SK-N-SH (cell line): ENCODE results near the gene PLPPR5.
A peak's percentile ranks its signal among the peaks of the same experiment; 100 is the strongest.

ENCODE experiments used
- EZH2phosphoT487 ChIP-seq: fragments of 200-600 bp; sonication (generic); IDR thresholded peaks from 2 replicates; pipeline ENCODE4 v1.6.1; 2017; ENCODE audit warnings: low read depth, mixed run types, mild to moderate bottlenecking, antibody characterized with exemption, moderate library complexity, borderline replicate concordance
- NRF1 ChIP-seq: IDR thresholded peaks from 2 replicates; pipeline ENCODE4 v1.6.1; 2012; ENCODE audit warnings: low read depth, mild to moderate bottlenecking, low read length
- RCOR1 ChIP-seq: fragments of 150-350 bp; IDR thresholded peaks from 2 replicates; pipeline ENCODE4 v1.6.1; 2017; ENCODE audit warnings: antibody characterized with exemption, low read length
- RFX5 ChIP-seq: IDR thresholded peaks from 2 replicates; pipeline ENCODE4 v1.6.1; 2012; ENCODE audit warnings: mild to moderate bottlenecking, improper control_type of control experiment, low read length
- TAF1 ChIP-seq: IDR thresholded peaks from 2 replicates; pipeline ENCODE4 v1.6.1; 2012; ENCODE audit warnings: low read depth, mild to moderate bottlenecking, low read length, moderate library complexity, borderline replicate concordance
- TCF12 ChIP-seq: IDR thresholded peaks from 2 replicates; pipeline ENCODE4 v1.4.0; 2012
- TF ChIP-seq, protein P1 (sequence below): IDR thresholded peaks from 2 replicates; pipeline ENCODE4 v1.6.1; 2012; ENCODE audit warnings: mild to moderate bottlenecking, low read depth, low read length, moderate library complexity
- TF ChIP-seq, protein P2 (sequence below): fragments of 200-600 bp; sonication (generic); IDR thresholded peaks from 2 replicates; pipeline ENCODE4 v1.6.1; 2017; ENCODE audit warnings: antibody characterized with exemption, mild to moderate bottlenecking, moderate library complexity
- TF ChIP-seq, protein P3 (sequence below): fragments of 150-350 bp; IDR thresholded peaks from 2 replicates; pipeline ENCODE4 v1.6.1; 2017; ENCODE audit warnings: antibody characterized with exemption, low read length, low read depth, borderline replicate concordance
- TF ChIP-seq, protein P4 (sequence below): IDR thresholded peaks from 2 replicates; pipeline ENCODE4; 2012
- TF ChIP-seq, protein P5 (sequence below): IDR thresholded peaks from 2 replicates; pipeline ENCODE4 v1.4.0; 2012; ENCODE audit warnings: low read depth, borderline replicate concordance

DNA sequence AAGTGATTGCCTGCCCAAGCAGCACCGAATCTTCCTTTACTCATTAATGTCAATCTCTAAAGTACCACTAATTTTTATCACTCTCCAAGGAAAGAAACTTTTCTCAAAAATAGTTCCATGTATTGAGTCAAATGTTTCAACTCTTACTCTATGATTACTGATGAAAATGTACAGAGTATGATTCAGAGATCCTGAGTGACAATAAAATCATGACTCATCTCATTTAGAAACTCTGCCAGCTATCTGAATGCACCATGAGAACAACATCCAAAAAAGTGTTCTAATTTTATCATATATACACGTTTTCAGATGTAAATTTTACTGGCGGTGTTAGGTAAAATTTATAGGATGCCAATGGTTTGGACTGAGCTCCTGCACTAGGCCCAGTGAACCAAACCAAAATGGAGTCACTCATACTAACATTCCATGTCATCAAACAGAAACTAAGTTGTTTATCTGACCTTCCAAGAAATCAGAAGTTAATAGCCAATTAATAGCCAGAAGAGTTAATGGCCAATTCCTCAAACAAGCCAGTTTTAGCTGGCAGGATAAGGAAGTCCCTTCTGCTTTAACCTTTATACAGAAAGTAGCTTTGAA, 22.6 kb downstream of the PLPPR5 start:
- TF ChIP-seq, protein P1, sequence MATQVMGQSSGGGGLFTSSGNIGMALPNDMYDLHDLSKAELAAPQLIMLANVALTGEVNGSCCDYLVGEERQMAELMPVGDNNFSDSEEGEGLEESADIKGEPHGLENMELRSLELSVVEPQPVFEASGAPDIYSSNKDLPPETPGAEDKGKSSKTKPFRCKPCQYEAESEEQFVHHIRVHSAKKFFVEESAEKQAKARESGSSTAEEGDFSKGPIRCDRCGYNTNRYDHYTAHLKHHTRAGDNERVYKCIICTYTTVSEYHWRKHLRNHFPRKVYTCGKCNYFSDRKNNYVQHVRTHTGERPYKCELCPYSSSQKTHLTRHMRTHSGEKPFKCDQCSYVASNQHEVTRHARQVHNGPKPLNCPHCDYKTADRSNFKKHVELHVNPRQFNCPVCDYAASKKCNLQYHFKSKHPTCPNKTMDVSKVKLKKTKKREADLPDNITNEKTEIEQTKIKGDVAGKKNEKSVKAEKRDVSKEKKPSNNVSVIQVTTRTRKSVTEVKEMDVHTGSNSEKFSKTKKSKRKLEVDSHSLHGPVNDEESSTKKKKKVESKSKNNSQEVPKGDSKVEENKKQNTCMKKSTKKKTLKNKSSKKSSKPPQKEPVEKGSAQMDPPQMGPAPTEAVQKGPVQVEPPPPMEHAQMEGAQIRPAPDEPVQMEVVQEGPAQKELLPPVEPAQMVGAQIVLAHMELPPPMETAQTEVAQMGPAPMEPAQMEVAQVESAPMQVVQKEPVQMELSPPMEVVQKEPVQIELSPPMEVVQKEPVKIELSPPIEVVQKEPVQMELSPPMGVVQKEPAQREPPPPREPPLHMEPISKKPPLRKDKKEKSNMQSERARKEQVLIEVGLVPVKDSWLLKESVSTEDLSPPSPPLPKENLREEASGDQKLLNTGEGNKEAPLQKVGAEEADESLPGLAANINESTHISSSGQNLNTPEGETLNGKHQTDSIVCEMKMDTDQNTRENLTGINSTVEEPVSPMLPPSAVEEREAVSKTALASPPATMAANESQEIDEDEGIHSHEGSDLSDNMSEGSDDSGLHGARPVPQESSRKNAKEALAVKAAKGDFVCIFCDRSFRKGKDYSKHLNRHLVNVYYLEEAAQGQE: no peak
- TF ChIP-seq TCF12 (peak; percentile 48), RFX5 (no peak), NRF1 (no peak), EZH2phosphoT487 (no peak), RCOR1 (no peak), TAF1 (no peak)
- TF ChIP-seq, protein P2, sequence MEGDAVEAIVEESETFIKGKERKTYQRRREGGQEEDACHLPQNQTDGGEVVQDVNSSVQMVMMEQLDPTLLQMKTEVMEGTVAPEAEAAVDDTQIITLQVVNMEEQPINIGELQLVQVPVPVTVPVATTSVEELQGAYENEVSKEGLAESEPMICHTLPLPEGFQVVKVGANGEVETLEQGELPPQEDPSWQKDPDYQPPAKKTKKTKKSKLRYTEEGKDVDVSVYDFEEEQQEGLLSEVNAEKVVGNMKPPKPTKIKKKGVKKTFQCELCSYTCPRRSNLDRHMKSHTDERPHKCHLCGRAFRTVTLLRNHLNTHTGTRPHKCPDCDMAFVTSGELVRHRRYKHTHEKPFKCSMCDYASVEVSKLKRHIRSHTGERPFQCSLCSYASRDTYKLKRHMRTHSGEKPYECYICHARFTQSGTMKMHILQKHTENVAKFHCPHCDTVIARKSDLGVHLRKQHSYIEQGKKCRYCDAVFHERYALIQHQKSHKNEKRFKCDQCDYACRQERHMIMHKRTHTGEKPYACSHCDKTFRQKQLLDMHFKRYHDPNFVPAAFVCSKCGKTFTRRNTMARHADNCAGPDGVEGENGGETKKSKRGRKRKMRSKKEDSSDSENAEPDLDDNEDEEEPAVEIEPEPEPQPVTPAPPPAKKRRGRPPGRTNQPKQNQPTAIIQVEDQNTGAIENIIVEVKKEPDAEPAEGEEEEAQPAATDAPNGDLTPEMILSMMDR: no peak
- TF ChIP-seq, protein P3, sequence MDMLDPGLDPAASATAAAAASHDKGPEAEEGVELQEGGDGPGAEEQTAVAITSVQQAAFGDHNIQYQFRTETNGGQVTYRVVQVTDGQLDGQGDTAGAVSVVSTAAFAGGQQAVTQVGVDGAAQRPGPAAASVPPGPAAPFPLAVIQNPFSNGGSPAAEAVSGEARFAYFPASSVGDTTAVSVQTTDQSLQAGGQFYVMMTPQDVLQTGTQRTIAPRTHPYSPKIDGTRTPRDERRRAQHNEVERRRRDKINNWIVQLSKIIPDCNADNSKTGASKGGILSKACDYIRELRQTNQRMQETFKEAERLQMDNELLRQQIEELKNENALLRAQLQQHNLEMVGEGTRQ: no peak
- TF ChIP-seq, protein P4, sequence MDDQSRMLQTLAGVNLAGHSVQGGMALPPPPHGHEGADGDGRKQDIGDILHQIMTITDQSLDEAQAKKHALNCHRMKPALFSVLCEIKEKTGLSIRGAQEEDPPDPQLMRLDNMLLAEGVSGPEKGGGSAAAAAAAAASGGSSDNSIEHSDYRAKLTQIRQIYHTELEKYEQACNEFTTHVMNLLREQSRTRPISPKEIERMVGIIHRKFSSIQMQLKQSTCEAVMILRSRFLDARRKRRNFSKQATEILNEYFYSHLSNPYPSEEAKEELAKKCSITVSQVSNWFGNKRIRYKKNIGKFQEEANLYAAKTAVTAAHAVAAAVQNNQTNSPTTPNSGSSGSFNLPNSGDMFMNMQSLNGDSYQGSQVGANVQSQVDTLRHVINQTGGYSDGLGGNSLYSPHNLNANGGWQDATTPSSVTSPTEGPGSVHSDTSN: peak; percentile 48; the same call in 1 of the 2 replicates
- TF ChIP-seq, protein P5, sequence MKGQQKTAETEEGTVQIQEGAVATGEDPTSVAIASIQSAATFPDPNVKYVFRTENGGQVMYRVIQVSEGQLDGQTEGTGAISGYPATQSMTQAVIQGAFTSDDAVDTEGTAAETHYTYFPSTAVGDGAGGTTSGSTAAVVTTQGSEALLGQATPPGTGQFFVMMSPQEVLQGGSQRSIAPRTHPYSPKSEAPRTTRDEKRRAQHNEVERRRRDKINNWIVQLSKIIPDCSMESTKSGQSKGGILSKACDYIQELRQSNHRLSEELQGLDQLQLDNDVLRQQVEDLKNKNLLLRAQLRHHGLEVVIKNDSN: no peak
